Vagina (tissue), 2 donors: ENCODE measurements around the gene SCNN1B. TPM values are rescaled to one million over a fixed set of nuclear protein-coding genes. Genes with fewer than 3 reads are reported as not detected.

Source experiments
- DNase-seq, 2 donors: peaks; one replicate each; pipeline ENCODE4 v3.0.0-alpha.2; 2017; ENCODE audit errors: extremely low spot score in 2 of 2
- H3K27ac ChIP-seq: fragments of 200-600 bp; sonication (generic); one replicate; pipeline ENCODE4 v1.5.1; 2019
- H3K27me3 ChIP-seq: fragments of 200-600 bp; sonication (generic); one replicate; pipeline ENCODE4 v1.5.1; 2019
- H3K36me3 ChIP-seq, 2 donors: fragments of 200-600 bp; sonication (generic); one replicate each; pipeline ENCODE4 v1.5.1; 2017 to 2019
- H3K4me1 ChIP-seq: fragments of 200-600 bp; sonication (generic); one replicate; pipeline ENCODE4 v1.5.1; 2019
- H3K4me3 ChIP-seq, 2 donors: fragments of 200-600 bp; sonication (generic); 1 replicate in 1 of 2; 2 replicates in 1 of 2; pipeline ENCODE4 v1.5.1; 2016 to 2019
- H3K9me3 ChIP-seq: fragments of 200-600 bp; sonication (generic); one replicate; pipeline ENCODE4 v1.5.1; 2019
- CTCF ChIP-seq, 3 experiments: fragments of 450-650 bp in 2 of 3; fragments of 200-600 bp in 1 of 3; sonication (generic) in 1 of 3; IDR thresholded peaks; one replicate each; pipeline ENCODE4 v1.5.1; 2017 to 2019; ENCODE audit warnings: antibody characterized with exemption in 3 of 3, mild to moderate bottlenecking in 2 of 3, moderate library complexity in 2 of 3
- POLR2A ChIP-seq, 2 donors: fragments of 450-650 bp; IDR thresholded peaks; one replicate each; pipeline ENCODE4 v1.6.1; 2017; ENCODE audit warnings: antibody characterized with exemption in 2 of 2, mild to moderate bottlenecking in 2 of 2, moderate library complexity in 2 of 2
- POLR2AphosphoS5 ChIP-seq, 2 donors: sonication (generic); formaldehyde crosslinking; IDR thresholded peaks; one replicate each; pipeline ENCODE4 v1.9.0; 2017; ENCODE audit warnings: antibody characterized with exemption in 2 of 2, mild to moderate bottlenecking in 2 of 2, low read depth in 1 of 2; ENCODE audit not compliant: insufficient read depth in 1 of 2
- intact Hi-C: fragments of 100-400 bp; cut with DNase I; formaldehyde crosslinking; loops from one replicate; pipeline ENCODE4 v1.15.1; 2023
- total RNA-seq: library from RNA; depleted of rRNA; stranded (reverse); fragments of >200 nt; gene quantifications from one replicate; pipeline ENCODE4 v1.2.3, GENCODE V29; 2016

SCNN1B gene
- total RNA-seq, 1 donor from 2014 or later = 76.9 TPM

- no peaks in the 10 kb centered on the region for H3K9me3 ChIP-seq
- no peak overlapping the region for H3K27ac ChIP-seq
- H3K36me3 ChIP-seq = no peaks in the 10 kb centered on the region
- intact Hi-C loops = no loop called here
- no peak for TF ChIP-seq CTCF (IDR thresholded peaks at IDR 0.05)
- TF ChIP-seq POLR2AphosphoS5 (IDR thresholded peaks at IDR 0.05; ENCODE audit: insufficient read depth in 1 of 2, low read depth in 1 of 2) = peak in 1 of 2 donors; percentile 80
- no peak overlapping the region for H3K4me3 ChIP-seq
- no peak for DNase-seq
- H3K27me3 ChIP-seq = no peaks in the 10 kb centered on the region
- peaks cover 33% of the 10 kb centered on the region for H3K4me1 ChIP-seq
Observed at GRCh38 chr16:23279721-23280153, 22.4 kb upstream of the SCNN1B start.

- Histone ChIP-seq H3K27ac (peak overlapping the region; percentile 23), H3K4me3 (no peak overlapping the region), H3K36me3 (no peaks in the 10 kb centered on the region), H3K9me3 (no peaks in the 10 kb centered on the region), H3K4me1 (peaks cover 33% of the 10 kb centered on the region), H3K27me3 (no peaks in the 10 kb centered on the region)
- TF ChIP-seq CTCF (IDR thresholded peaks at IDR 0.05) (no peak), POLR2A (IDR thresholded peaks at IDR 0.05) (no peak), POLR2AphosphoS5 (IDR thresholded peaks at IDR 0.05; ENCODE audit: insufficient read depth in 1 of 2, low read depth in 1 of 2) (no peak)
- intact Hi-C loops = no loop called here
- DNase-seq = no peak
Observed at GRCh38 chr16:23280483-23280967, 21.6 kb upstream of the SCNN1B start.

GRCh38 chr16:23282568-23282967 is 19.5 kb upstream of the SCNN1B start:
- intact Hi-C loops = no loop called here
- Histone ChIP-seq H3K4me3 (no peak overlapping the region), H3K27ac (no peak overlapping the region), H3K9me3 (no peaks in the 10 kb centered on the region), H3K27me3 (no peaks in the 10 kb centered on the region), H3K4me1 (peaks cover 33% of the 10 kb centered on the region), H3K36me3 (no peaks in the 10 kb centered on the region)
- TF ChIP-seq POLR2A (IDR thresholded peaks at IDR 0.05) (no peak), POLR2AphosphoS5 (IDR thresholded peaks at IDR 0.05; ENCODE audit: insufficient read depth in 1 of 2, low read depth in 1 of 2) (no peak), CTCF (IDR thresholded peaks at IDR 0.05) (no peak)
- DNase-seq = no peak

- no peak for TF ChIP-seq CTCF (IDR thresholded peaks at IDR 0.05)
- TF ChIP-seq POLR2A (IDR thresholded peaks at IDR 0.05) = no peak
- no peak for TF ChIP-seq POLR2AphosphoS5 (IDR thresholded peaks at IDR 0.05; ENCODE audit: insufficient read depth in 1 of 2, low read depth in 1 of 2)
- H3K27ac ChIP-seq = peak overlapping the region; percentile 7
- H3K4me3 ChIP-seq = no peak overlapping the region
- peaks cover 33% of the 10 kb centered on the region for H3K4me1 ChIP-seq
- intact Hi-C loops = no loop called here
- no peaks in the 10 kb centered on the region for H3K27me3 ChIP-seq
- H3K36me3 ChIP-seq = no peaks in the 10 kb centered on the region
- no peaks in the 10 kb centered on the region for H3K9me3 ChIP-seq
- DNase-seq = no peak
Observed at GRCh38 chr16:23283571-23283970, 18.5 kb upstream of the SCNN1B start.

- Histone ChIP-seq H3K4me1 (peaks cover 33% of the 10 kb centered on the region), H3K9me3 (no peaks in the 10 kb centered on the region), H3K27ac (peak overlapping the region; percentile 7), H3K36me3 (no peaks in the 10 kb centered on the region), H3K4me3 (no peak overlapping the region), H3K27me3 (no peaks in the 10 kb centered on the region)
- intact Hi-C loops = no loop called here
- TF ChIP-seq POLR2AphosphoS5 (IDR thresholded peaks at IDR 0.05; ENCODE audit: insufficient read depth in 1 of 2, low read depth in 1 of 2) (peak in 1 of 2 donors; percentile 71), POLR2A (IDR thresholded peaks at IDR 0.05) (no peak), CTCF (IDR thresholded peaks at IDR 0.05) (no peak)
- no peak for DNase-seq
Observed at GRCh38 chr16:23284584-23284983, 17.5 kb upstream of the SCNN1B start.
